HG02588 (cell line): ENCODE data around the gene PPM1F.

Experiments
- ATAC-seq: cut with Tn5 transposase; IDR thresholded peaks from one replicate; pipeline ENCODE4 v1.9.1; 2021; ENCODE audit warnings: mild to moderate bottlenecking, moderate library complexity; ENCODE audit not compliant: unreplicated experiment

The PPM1F gene

DNA sequence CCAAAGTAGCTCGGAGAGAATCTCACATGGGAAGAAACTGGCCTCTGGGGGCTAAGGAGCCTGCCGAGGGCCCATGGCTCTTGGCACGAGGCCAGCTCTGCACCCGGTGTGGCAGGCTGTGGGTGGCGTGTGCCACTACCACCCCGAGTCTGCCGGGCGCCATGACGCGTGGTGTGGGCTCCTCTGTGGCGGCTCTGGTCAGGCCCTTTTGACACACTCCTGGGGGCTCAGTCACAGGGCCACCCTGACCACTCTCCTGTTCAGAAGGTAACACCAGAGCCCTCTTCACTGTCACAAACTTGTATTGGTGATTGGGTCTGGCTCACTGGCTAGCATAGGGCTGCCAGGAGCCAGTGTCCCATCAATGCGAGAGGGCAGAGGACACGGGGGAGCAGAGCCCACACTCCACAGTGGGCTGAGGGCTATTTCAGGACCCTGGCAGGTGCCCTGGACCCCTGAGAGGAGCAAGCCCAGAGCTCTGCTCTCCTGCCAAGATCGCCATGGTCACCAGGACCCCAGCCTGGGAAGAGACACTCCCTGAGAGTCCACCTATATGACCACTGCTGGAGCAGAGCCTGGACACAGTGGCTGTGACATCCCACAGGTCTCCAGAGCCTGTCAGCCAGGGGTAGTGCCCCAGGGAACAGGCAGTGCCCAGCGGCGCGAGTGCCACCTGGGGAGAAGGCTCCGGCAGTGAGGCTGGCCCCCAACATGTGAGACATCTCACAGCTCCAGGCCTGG is 8.6 kb upstream of the PPM1F start:
- no peak for ATAC-seq

DNA sequence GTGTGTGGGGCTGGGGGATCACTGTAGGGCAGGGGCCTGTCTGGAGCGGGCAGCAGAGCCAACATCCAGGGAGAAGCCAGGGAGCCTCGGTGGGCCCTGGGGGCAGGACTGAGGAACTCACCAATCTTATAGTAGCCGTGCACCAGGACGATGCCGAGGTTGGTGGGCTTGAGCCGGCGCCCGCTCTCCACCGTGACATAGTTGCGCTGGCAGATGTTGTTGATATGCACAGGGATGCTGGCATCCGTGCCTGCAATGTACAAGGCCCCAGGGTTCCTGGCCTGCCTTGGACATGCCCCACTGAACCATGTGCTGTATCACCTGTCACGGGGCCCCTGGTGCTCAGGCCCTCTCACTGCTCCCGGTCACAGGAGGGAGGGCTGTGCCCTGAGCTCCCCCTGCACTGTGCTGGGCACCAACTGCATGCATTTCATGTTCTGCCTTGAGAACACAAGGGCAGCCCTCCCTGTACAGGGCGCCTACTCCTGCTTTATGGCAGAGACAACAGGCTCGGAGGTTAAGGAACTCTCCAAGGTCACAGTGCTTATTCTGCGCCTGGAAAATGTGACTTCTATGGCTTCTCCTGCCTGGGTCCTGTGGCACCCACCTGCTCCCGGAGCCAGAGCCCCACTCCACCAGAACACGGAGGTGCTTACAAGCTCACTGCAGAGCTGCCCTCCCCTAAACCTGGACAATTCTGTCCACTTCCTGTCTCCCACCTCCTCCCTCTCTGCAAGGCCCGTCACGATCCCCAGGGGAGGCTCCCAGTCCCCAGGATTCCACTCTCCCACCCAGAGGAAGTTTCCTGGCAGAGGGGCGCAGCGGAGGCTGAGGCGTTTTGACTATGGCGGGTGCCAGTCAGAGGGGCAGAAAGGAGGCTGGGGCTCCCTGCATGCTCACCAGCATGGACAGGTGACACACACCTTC is 7.8 kb upstream of the PPM1F start:
- ATAC-seq: no peak

DNA sequence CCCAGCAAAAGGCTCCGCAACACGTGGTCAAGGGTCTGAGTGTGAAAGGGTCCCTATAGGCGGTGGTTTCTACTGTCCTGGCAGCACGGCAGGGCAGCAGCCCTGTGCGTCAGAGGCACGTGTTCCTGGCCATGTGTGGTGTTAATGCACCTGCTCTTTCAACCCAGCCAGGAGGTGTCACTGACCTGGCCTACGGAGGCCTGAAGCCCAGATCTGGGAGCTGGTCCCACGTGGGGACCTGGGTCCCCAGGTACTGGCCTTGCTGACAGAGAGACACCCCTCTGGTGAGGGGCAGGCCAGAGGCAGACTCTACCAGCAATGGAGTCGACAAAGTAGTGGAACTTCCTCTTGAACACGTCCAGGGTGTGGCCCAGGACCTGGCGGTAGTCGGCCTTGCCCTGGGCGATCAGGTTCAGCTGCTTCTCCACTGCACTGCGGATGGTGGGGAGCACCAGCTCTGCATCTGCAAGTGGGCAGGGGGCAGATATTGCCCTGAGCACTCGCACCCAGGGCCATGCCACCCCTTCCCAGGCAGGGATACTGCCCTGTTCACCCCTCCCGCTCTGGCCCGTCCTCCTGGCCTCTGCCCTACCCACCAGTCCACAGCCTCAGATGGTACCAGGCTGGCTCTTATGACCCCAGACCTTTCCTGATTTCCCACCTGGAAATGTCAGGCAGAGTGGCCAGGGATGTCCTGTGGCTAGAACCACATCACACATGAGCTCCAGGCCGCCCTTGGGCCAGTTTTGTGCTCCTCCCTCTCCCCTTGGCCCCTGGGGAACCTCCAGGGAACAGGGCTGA is 6.8 kb upstream of the PPM1F start:
- ATAC-seq: no peak

DNA sequence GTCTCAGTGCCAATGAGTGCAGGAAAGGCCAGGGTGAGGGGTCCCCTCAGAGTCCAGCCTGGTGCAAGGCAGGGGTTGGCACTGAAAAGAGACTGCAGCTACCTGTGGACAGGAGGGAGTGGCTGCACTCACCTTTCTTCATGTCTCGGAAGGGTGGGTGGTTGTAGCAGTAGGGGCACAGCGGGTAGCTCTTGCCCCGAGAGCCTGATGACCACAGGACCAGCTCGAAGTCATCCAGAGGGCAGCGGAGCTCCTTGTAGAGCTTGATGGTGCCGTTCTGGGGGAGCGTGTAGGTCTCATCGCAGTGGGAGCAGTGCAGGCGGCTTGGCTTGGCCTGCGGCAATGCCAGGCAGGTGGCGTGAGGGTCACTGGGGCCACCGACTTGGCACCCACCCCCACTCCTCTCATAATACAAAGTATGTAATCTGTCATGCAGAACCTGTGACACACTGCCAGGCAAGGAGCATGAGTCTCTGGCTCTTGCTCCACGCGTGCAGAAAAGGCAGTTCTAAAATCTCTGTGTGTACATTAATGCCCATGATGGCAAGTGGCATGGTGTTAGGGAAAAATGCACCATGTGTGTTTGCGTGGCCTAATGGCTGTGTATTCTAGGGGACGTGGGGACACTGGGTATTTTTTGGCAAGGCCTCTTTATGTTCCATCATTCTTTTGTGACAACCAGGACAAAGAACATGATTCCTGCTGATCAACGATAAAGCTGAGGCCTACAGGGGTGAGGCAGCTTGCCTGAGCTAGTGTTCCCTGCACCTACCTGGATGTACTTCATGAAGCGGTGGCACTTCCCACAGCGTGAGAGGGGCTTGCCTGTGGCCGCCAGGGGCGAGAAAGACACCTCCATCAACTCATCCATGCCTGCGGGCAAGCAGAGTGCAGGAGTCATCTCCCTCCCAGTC is 6.0 kb upstream of the PPM1F start:
- no peak for ATAC-seq

DNA sequence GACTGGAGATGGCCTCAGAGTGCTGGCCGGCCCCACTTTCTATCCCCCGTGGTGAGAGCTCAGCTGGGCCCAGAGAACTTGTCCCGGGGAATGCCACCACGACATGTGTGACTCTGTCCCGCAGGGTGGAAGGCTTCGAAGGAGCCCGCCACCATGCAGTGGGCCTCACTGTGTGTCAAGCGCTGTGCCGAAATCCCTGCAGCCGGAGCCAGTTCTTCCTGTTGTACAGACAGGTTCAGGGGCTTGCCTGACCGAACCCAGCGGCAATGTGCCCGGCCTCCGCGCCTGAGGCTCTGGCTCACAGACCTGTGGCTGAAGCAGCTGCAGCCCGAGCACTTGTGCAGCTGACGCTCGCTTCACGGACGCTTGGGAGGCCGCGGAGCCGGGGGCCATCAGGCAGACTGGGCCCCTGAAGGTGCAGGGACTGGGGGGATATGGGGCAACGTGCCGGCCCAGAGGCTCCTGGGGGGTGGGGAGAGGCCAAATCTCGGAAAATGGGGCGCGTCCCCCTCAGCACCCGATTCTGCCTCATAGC is 650 bp downstream of the PPM1F start:
- ATAC-seq: no peak

DNA sequence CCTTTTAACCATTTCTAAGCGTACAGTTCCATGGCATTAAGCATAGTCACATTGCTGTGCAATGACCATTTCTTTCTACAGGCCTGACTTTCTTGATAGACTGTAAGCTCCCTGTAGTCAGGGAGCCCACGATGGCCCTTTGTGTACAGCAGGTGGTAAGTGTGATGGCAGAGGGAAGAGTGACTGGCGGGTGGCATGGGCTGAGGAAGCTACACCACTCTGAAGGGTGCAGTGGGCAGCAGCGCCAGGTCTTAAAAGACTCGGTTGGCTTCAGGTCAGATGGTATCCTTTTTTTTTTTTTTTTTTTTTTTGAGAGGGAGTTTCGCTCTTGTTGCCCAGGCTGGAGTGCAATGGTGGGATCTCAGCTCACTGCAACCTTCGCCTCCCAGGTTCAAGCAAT is 1.6 kb downstream of the PPM1F start:
- no peak for ATAC-seq

DNA sequence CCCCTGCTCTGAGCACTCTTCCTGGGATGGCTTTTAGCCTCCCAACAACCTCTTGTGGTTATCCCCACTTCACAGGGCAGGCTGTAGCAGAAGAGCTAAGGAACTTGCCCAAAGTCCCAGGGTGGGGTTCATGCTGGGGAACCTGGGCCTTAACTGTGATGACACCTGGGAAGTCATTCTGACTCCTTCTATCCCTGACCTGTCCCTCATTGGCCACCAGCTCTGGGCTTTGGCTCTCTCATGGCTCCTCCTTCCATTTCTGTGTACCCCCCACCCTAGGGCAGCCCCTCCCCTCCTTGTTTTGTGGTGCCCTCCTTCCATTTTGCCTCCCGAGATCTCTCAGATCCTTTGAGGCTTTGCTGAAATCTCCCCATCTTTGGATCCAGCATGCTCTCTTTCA is 2.7 kb downstream of the PPM1F start:
- no peak for ATAC-seq

DNA sequence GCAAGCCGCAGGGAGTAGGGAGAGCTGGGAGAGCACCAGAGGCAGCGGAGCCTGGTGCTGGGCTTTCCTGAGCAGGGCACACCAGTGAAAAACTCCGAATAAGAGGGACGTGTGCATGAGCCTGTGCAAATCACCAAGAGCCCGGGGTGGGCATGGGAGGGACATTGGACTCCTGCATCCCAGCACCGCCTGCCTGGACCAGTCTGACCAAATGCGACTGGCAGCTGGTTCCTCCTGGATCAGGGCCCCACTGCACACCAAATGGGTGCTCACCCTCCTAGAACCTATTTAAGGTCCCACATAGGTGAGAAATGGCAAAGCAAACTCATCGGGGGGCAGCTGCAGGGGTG is 3.1 kb downstream of the PPM1F start:
- no peak for ATAC-seq

DNA sequence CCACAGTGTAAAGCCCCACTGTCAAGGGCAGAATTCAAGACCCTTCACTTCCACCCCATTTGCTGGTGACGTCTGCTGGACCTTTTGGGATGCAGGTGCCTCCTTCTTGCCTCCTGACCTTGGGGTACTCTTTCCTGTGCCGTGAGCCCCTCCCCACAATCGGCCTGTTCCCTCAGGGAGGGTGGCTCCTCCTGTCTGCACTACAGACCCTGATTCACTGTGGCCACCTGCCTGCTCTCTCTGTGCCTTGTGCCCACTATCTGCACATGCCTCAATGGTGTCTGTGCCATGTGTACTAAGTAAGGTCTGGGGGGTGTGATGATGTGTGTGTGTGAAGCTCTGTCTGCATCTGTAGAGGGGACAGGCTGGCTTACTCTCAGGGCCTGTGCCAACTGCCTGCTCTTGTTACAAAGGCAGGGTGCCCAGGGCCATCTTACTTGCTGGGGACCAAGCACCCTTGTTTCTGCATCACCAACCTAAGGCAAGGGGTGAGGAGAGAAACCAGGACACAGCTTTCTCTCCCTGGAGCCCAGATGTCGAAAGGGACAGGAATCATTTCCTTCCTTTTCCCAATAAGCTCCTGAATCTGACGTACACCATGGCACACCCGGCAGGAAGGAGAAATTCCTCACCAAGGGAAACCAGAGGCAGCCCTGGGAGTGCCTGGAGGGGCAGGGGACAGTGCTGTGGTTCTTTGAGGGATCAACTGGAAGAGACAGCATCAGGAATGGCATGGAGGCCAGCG is 3.7 kb downstream of the PPM1F start:
- no peak for ATAC-seq

DNA sequence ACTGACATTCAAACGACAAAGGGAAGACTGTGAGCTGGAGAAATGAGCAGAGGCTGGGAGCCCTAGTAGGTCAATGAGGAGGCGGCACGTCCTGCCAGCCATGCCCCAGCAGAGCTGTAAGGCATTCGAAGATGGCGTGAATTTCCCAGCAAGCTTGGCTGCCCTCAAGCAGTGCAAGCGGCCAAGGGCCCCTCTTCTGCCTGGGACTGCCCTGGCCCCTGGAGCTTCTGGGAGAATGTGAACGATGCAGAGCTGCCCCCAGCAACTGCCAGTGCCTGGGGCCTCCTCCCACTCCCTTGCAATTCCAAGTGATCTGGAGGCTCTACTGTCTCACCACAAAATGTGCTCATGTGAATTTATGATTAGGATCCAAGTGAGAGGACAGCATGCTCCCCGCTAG is 4.3 kb downstream of the PPM1F start:
- ATAC-seq: no peak

DNA sequence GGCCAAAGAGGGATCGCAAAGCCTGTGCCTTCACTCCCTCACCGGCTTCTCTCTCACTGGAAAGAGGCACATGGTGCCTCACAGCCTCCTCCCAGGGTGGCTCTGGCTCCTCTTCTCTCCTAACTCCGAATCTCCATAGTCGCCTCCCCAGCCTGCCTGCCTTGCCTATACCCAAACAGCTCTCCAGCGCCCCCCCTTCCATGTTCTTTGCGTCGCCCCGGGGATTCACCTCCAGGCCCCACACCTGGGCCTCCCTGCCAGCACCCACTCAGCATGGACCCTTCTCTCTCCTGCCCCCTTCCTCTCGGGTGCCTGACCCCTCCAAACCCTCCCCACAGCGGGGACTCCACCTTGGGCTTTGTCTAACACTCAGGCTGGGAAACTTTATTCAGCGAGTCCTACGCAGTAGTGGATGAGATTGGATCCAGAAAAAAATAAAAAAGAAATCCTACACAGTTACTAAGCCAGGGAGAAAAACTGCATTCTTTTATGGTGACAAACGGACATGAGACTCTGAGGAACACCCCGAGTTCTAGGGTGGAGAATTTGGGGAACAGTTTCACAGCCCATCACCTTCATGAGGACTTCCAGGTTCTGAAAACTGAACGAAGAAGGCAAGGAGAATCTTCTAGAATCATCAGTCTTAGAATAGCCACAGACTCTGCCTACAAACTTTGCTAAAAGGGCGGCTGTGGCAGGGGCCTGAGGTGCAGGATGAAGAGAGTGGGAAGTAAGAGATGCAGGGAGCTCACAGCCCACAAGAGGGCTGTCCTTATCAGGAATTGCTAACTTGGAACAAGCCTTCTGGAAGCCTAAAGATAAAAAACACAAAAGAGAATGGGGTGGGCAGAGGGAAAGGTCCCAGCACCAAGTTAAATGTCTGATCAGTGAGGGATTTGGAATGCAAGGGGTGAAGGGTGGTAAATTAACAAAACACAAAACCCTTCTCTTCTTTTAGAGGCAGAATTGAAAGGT is 5.3 kb downstream of the PPM1F start:
- no peak for ATAC-seq

DNA sequence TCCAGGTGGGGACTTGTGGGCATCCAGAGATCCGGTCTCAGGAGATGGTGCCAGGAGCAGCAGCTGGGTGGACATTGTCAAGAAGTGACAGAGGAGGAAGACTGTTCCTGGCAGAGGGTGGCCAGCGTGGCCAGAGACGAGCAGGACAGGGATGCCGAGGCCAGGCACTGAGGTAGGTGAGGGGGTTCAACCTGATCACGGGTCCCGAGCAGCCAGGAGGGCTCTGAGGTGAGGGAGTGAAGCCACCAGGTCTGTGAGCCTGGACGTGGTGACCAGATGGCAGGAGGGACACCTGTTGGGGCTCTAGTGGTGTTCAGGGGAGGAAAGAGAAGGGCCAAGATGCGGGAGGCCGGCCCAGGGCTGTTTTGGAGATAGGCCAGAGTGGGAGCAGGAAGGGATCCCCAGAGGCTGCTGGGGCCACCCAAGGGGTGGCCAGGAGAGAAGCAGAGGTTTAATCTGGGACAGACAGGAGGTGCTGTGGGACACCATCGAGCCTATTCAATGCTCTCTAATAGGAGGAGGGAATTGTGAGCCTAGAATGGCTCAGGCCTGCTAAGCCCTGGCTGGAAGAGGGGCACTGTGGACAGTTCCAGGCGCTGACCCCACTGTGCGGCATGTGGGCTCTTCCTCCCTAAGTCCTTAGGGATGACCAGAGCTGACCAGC is 6.3 kb downstream of the PPM1F start:
- ATAC-seq: no peak

DNA sequence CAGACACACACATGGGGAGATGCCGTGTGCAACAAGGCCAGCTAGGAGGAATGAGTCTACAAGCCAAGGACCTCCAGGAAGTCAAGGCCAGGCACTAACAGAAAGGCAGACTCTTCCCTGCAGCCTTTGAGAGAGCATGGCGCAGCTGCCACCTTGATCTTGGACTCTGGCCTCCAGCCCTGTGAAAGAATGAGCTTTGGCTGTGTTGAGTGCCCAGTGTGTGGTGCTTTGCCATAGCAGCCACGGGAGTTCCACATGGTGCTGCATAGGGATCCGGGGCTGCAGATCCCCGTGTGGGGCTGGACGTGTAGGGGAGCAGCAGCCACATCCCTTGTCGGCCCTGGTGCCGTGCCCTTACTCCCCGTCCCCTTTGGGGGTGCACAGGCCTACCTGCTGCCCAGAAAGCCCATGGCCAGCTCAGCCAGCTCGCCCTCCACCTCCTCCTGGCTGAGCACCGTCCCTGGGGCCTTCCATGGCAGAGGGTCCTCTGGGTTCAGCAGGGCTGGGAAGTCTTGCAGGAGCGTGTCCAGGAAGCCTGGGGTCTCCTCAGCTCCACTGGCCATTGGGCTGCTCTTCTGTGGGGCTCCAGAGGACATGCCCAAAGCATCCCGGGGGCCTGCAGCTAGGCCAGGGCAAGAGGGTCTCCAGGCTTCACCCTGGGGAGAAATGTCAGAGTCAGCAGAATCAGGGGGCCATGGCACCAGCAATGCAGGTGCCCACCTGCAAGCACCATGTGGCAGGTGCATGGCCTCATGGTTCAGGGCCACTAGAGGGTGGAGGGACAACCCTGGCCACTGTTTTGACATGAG is 7.0 kb downstream of the PPM1F start:
- no peak for ATAC-seq

DNA sequence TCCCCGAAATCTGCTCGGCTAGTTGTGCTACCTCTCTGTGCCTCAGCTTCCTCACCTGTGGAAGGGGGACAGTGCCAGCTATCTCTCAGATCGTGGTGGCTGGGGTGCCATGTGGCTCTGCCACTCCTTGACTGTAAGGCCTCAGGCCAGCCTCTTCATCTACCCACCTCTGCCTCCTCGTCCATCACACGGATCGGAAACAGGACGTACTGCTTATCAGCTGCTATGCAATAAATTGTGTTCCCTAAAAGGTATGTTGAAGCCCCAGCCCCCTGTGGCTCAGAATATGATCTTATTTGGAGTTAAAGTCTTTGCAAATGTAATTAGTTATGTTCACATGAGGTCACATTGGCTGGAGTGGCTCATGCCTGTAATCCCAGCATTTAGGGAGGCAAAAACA is 7.8 kb downstream of the PPM1F start:
- no peak for ATAC-seq

DNA sequence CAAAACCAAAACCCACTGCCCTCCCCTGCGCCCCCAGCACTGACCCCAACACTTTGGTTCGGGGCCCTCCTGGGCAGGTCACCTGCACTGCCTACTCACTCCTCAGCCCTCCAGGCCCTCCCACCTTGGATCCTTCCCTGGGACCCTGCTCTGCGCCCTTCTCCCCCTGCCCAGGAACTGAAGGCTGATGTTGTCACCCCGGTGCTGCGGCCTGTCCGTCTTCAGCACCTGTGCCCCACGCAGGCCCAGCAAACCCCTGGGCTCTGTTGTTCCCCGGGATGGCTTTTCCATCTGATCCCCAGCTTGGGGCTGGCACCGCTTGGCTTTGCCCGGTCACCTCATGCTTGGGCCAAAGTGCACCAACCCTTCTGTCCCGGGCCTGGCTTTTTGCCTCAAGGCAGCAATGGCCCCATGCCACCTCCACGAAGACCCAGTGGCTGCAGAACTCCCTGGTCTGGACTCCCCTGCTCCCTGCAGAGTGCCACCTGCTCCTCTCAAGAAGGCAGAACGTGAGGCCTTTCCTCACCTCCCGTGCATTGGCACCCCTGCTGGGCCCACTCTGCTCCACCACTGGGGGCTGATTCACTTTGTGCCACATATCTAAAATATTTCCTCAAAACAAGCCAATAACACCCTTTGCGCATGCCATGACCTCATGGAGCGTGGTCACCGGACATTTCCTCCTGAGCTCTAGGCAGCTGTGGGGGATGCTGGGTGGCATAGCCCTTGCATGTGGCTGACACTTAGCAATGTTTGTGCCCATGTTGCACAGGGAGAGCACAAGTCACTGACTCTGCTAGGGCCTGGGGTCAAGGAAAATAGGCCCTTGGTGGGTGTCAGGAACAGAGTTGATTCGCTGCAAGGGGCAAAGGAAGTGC is 8.8 kb downstream of the PPM1F start:
- ATAC-seq: no peak
